MM.1S (cell line): ENCODE results near the gene EXOC4.

ENCODE experiments used
- DNase-seq: peaks from one replicate; pipeline ENCODE4 v3.0.0-alpha.2; 2015
- H2AFZ ChIP-seq: fragments of 300-600 bp; sonication (generic); 2 replicates; pipeline ENCODE4 v1.6.0; 2016; ENCODE audit warnings: antibody characterized with exemption, low read length
- H3F3A ChIP-seq: fragments of 300-600 bp; sonication (generic); 2 replicates; pipeline ENCODE4 v1.6.1; 2016; ENCODE audit warnings: mild to moderate bottlenecking, antibody characterized with exemption, low read length, moderate library complexity, mixed read lengths; ENCODE audit not compliant: insufficient read depth
- H3K27ac ChIP-seq: fragments of 300-600 bp; sonication (generic); 2 replicates; pipeline ENCODE4 v1.5.1; 2016; ENCODE audit warnings: mild to moderate bottlenecking, low read length
- H3K27me3 ChIP-seq: fragments of 300-600 bp; sonication (generic); replicated peaks from 2 replicates; pipeline ENCODE4 v1.6.0; 2016; ENCODE audit warnings: low read length; ENCODE audit not compliant: insufficient read depth
- H3K36me3 ChIP-seq: fragments of 300-600 bp; sonication (generic); replicated peaks from 2 replicates; pipeline ENCODE4 v1.6.1; 2016; ENCODE audit warnings: mild to moderate bottlenecking, low read length, mixed read lengths; ENCODE audit not compliant: insufficient read depth
- H3K4me1 ChIP-seq: fragments of 300-600 bp; sonication (generic); 2 replicates; pipeline ENCODE4 v1.6.1; 2016; ENCODE audit warnings: low read length, mixed read lengths
- H3K4me2 ChIP-seq: fragments of 300-600 bp; sonication (generic); 2 replicates; pipeline ENCODE4 v1.6.0; 2016; ENCODE audit warnings: low read depth, low read length
- H3K4me3 ChIP-seq: fragments of 300-600 bp; sonication (generic); 2 replicates; pipeline ENCODE4 v1.5.1; 2016; ENCODE audit warnings: low read length, mixed read lengths
- H3K79me2 ChIP-seq: fragments of 300-600 bp; sonication (generic); 2 replicates; pipeline ENCODE4 v1.6.1; 2016; ENCODE audit warnings: mixed run types, low read length, mixed read lengths
- H3K9ac ChIP-seq: fragments of 300-600 bp; sonication (generic); 2 replicates; pipeline ENCODE4 v1.6.1; 2016; ENCODE audit warnings: low read length, mixed read lengths
- H3K9me2 ChIP-seq: fragments of 300-600 bp; sonication (generic); replicated peaks from 2 replicates; pipeline ENCODE4 v1.6.1; 2016; ENCODE audit warnings: mild to moderate bottlenecking, low read length, mixed read lengths; ENCODE audit not compliant: insufficient read depth
- H3K9me3 ChIP-seq: fragments of 300-600 bp; sonication (generic); replicated peaks from 2 replicates; pipeline ENCODE4 v1.6.1; 2016; ENCODE audit warnings: mild to moderate bottlenecking, low read length, mixed read lengths; ENCODE audit not compliant: insufficient read depth
- H4K20me1 ChIP-seq: fragments of 300-600 bp; sonication (generic); 2 replicates; pipeline ENCODE4 v1.6.1; 2016; ENCODE audit warnings: mild to moderate bottlenecking, low read length, moderate library complexity, mixed read lengths; ENCODE audit not compliant: insufficient read depth
- EZH2 ChIP-seq: fragments of 300-600 bp; sonication (generic); optimal IDR thresholded peaks from 2 replicates; pipeline ENCODE3; 2017; ENCODE audit warnings: low read depth, mild to moderate bottlenecking, antibody characterized with exemption, low read length, mixed read lengths
- EZH2phosphoT487 ChIP-seq: fragments of 300-600 bp; sonication (generic); IDR thresholded peaks from 2 replicates; pipeline ENCODE4 v1.6.1; 2018; ENCODE audit warnings: antibody characterized with exemption, low read length
- TF ChIP-seq, protein P1 (sequence below): fragments of 300-600 bp; sonication (generic); IDR thresholded peaks from 2 replicates; pipeline ENCODE4 v1.5.1; 2016; ENCODE audit warnings: antibody characterized with exemption, low read length, mixed read lengths

The EXOC4 gene

DNA sequence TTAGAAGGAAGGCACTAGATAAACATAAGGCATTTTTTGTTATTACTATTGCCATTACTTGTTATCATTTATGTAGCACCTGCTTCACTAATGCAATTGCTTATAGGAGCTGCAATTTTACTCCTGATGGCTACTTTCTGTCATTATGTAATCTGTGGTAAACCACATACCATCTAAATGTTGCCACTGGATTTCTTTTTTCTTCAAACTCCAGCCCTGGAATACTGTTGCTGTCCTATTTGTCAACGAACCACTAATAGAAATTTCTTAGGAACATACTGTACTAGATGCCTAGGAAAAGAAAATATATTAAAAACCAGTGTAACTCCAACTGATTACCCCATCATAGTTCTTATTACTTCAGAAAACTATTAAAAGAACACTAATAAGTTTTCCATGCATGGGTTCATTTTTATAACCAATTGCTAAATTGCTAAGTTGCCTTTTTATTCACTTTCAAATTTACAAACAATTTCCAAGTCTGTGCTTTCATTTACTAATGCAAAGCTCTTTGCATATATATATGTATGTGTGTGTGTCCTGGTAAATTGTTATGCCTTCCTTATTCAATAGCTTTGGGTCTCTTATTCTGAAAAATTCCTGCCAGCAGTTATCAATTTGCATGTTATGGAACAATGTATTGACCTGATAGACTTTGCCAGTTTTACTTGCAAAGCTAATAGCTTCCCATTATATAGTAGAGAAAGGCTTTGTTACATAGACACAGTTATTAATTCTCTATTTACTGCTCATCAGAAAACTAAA lies 287.4 kb downstream of the EXOC4 start:
- no peak overlapping the region for H3K9ac ChIP-seq
- no peaks in the 10 kb centered on the region for H3F3A ChIP-seq
- H3K36me3 ChIP-seq, result no peaks in the 10 kb centered on the region
- H3K4me3 ChIP-seq, result no peak overlapping the region
- H2AFZ ChIP-seq, result no peak overlapping the region
- no peaks in the 10 kb centered on the region for H4K20me1 ChIP-seq
- no peak overlapping the region for H3K27ac ChIP-seq
- TF ChIP-seq EZH2, result no peak
- TF ChIP-seq, protein P1, sequence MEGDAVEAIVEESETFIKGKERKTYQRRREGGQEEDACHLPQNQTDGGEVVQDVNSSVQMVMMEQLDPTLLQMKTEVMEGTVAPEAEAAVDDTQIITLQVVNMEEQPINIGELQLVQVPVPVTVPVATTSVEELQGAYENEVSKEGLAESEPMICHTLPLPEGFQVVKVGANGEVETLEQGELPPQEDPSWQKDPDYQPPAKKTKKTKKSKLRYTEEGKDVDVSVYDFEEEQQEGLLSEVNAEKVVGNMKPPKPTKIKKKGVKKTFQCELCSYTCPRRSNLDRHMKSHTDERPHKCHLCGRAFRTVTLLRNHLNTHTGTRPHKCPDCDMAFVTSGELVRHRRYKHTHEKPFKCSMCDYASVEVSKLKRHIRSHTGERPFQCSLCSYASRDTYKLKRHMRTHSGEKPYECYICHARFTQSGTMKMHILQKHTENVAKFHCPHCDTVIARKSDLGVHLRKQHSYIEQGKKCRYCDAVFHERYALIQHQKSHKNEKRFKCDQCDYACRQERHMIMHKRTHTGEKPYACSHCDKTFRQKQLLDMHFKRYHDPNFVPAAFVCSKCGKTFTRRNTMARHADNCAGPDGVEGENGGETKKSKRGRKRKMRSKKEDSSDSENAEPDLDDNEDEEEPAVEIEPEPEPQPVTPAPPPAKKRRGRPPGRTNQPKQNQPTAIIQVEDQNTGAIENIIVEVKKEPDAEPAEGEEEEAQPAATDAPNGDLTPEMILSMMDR, result no peak
- no peak for TF ChIP-seq EZH2phosphoT487
- no peak overlapping the region for H3K4me2 ChIP-seq
- no peaks in the 10 kb centered on the region for H3K9me3 ChIP-seq
- no peaks in the 10 kb centered on the region for H3K27me3 ChIP-seq
- H3K79me2 ChIP-seq, result no peaks in the 10 kb centered on the region
- no peak for DNase-seq
- no peaks in the 10 kb centered on the region for H3K9me2 ChIP-seq
- no peaks in the 10 kb centered on the region for H3K4me1 ChIP-seq

DNA sequence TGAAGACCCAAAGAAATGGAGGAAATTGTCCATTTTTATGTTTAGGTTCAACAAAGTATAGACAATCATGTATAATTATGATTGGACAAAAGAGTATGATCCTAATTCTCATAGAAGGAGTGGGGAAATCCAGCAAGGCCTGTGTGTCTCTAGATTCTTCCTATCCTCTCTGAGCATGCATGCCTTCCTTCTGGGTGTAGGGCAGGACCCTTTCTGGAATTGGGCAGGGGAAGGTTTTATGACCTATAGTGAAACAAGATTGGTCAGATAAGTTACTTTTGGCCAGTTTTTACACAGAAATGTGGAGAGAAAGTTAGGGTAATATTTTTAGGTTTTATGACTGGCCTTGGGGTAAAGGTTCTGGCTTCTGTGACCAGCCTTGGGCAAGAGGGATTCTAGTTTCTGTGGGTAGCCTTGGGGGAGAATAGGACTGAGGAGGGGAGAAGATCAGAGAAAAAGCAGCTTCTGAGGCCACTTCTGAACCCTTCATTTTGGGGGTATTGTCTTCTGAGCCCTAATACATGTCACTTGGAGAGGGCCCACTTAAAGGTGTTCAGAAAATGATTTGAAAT lies 289.4 kb downstream of the EXOC4 start:
- Histone ChIP-seq H2AFZ (no peak overlapping the region), H3K79me2 (no peaks in the 10 kb centered on the region), H3K36me3 (no peaks in the 10 kb centered on the region), H4K20me1 (no peaks in the 10 kb centered on the region), H3K4me3 (no peak overlapping the region), H3K27me3 (no peaks in the 10 kb centered on the region), H3K4me2 (no peak overlapping the region), H3K9ac (no peak overlapping the region), H3K9me3 (no peaks in the 10 kb centered on the region), H3K4me1 (no peaks in the 10 kb centered on the region), H3F3A (no peaks in the 10 kb centered on the region), H3K27ac (no peak overlapping the region), H3K9me2 (no peaks in the 10 kb centered on the region)
- no peak for DNase-seq
- TF ChIP-seq EZH2 (no peak), EZH2phosphoT487 (no peak)
- TF ChIP-seq, protein P1, result no peak

DNA sequence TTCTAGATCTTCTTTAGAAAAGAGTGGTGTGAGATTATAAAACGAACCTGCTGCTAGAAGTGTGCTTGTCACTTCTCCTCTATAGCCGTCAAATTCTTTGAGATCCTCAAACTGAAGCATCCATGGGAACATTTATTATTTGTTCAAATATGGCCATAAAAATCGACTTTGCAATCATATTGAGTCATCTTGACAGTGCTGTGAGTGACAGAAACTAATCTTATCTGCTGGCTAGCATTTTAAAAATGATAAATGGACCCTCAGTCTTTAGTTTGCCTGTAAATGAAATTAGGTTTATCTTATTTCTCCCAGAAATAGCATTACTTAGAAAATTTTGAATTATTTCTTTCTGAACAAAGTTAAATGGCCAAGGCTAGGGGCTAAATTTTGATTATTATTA lies 290.8 kb downstream of the EXOC4 start:
- H3K9me2 ChIP-seq, result no peaks in the 10 kb centered on the region
- no peaks in the 10 kb centered on the region for H3K27me3 ChIP-seq
- DNase-seq, result no peak
- H3K4me2 ChIP-seq, result no peak overlapping the region
- no peak overlapping the region for H3K9ac ChIP-seq
- no peaks in the 10 kb centered on the region for H3K4me1 ChIP-seq
- no peak overlapping the region for H2AFZ ChIP-seq
- no peaks in the 10 kb centered on the region for H3K9me3 ChIP-seq
- H3F3A ChIP-seq, result no peaks in the 10 kb centered on the region
- no peaks in the 10 kb centered on the region for H3K36me3 ChIP-seq
- H3K27ac ChIP-seq, result no peak overlapping the region
- no peaks in the 10 kb centered on the region for H4K20me1 ChIP-seq
- H3K79me2 ChIP-seq, result no peaks in the 10 kb centered on the region
- TF ChIP-seq, protein P1, result no peak
- TF ChIP-seq EZH2 (no peak), EZH2phosphoT487 (no peak)
- H3K4me3 ChIP-seq, result no peak overlapping the region
